ENCODE measurements around the gene SHFL. TPM values are rescaled to one million over a fixed set of nuclear protein-coding genes. Genes with fewer than 3 reads are reported as not detected.

The SHFL gene
- total RNA-seq, 1 donor from 2014 or later: 5.0 TPM

DNA sequence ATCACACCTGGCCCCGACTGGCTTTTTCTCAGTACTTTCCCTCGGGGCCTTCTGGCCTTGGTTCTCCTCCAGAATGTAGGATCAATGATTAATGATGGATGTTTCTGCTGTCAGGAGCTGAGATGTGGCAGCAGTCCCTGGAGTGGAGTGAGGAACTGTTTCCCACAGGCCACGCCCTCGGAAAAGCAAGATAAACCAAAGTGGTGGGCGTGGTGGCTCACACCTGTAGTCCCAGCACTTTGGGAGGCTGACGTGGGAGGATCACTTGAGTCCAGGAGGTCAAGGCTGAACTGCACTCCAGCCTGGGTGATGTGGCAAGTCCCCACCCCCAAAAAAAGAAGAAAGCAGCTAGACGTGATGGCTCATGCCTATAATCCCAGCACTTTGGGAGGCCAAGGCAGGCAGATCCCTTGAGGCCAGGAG lies 7.1 kb upstream of the SHFL start:
- FAIRE-seq: no peak
- H3K27me3 ChIP-seq (ENCODE audit: control insufficient read depth, insufficient read depth, low read length): no peaks in the 10 kb centered on the region
- no peak for DNase-seq (ENCODE audit: low read depth)
- no peaks in the 10 kb centered on the region for H3K36me3 ChIP-seq (ENCODE audit: control insufficient read depth, insufficient read depth, low read length)
- H3K4me3 ChIP-seq (ENCODE audit: low read depth, low read length): no peak overlapping the region
- TF ChIP-seq, protein P1, sequence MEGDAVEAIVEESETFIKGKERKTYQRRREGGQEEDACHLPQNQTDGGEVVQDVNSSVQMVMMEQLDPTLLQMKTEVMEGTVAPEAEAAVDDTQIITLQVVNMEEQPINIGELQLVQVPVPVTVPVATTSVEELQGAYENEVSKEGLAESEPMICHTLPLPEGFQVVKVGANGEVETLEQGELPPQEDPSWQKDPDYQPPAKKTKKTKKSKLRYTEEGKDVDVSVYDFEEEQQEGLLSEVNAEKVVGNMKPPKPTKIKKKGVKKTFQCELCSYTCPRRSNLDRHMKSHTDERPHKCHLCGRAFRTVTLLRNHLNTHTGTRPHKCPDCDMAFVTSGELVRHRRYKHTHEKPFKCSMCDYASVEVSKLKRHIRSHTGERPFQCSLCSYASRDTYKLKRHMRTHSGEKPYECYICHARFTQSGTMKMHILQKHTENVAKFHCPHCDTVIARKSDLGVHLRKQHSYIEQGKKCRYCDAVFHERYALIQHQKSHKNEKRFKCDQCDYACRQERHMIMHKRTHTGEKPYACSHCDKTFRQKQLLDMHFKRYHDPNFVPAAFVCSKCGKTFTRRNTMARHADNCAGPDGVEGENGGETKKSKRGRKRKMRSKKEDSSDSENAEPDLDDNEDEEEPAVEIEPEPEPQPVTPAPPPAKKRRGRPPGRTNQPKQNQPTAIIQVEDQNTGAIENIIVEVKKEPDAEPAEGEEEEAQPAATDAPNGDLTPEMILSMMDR (IDR thresholded peaks at IDR 0.05; ENCODE audit: insufficient read depth, low read length, severe bottlenecking): no peak

DNA sequence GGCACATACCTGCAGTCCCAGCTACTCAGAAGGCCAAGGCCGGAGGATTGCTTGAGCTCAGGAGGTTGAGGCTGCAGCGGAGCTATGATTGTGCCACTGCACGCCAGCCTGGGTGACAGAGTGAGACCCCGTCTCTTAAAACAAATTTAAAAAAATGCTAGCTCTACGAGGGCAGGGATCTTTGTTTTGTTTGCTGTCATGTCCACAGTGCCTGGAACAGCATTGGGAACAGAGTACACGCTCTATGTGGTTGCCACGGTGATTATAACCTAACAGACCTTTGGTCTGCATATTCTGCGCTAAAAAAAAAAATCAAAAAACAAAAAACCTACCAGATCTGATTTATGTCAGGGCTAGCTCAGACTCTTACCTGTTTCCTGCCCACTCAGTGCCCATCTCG lies 2.2 kb upstream of the SHFL start:
- DNase-seq (ENCODE audit: low read depth) (no peak), FAIRE-seq (no peak)
- no peak overlapping the region for H3K4me3 ChIP-seq (ENCODE audit: low read depth, low read length)
- TF ChIP-seq, protein P1 (IDR thresholded peaks at IDR 0.05; ENCODE audit: insufficient read depth, low read length, severe bottlenecking): no peak
- no peaks in the 10 kb centered on the region for H3K27me3 ChIP-seq (ENCODE audit: control insufficient read depth, insufficient read depth, low read length)
- H3K36me3 ChIP-seq (ENCODE audit: control insufficient read depth, insufficient read depth, low read length): no peaks in the 10 kb centered on the region

DNA sequence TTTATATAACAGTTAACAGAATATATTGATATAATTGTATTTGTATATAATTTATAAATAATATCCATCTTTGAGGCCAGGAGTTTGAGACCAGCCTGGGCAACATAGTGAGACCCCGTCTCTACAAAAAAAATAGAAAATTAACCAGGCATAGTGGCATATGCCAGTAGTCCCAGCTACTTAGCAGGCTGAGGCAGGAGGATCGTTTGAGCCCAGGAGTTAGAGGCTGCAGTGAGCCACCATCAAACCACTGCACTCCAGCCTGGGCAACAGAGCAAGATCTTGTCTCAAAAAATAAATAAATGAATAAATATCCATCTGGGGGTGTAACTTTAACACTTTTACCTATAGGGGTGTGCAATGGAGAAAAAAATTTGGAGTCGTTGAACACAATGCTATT lies 1.3 kb upstream of the SHFL start:
- H3K27me3 ChIP-seq (ENCODE audit: control insufficient read depth, insufficient read depth, low read length): no peaks in the 10 kb centered on the region
- TF ChIP-seq, protein P1 (IDR thresholded peaks at IDR 0.05; ENCODE audit: insufficient read depth, low read length, severe bottlenecking): no peak

DNA sequence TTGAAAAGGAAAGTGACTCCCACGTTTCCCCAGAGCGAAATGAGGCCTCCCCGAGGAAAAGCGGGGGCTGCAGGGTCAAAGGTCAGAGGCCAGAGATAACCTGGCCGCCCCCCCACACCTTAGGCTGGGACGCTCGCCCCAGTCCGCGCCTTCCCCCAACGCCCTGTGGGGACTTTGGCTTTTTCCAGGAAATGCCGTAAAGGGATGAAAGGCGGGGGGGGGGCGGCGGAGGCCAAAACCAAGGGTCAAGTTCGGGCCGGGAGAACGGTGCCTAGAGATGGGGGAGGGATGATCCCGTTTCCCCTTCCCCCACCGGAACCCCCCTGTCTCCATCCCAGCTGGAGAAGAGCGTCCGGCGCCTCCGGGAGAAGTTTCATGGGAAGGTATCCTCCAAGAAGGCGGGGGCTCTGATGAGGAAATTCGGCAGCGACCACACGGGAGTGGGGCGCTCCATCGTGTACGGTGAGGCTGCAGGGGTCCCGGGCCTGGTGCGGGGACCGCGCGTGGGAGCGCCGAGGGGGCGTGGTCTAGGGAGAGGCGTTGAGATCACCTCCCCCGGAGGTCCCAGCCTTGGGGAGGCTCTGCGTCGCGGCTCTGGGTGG lies 575 bp downstream of the SHFL start:
- Histone ChIP-seq H3K27me3 (ENCODE audit: control insufficient read depth, insufficient read depth, low read length) (no peaks in the 10 kb centered on the region), H3K4me3 (ENCODE audit: low read depth, low read length) (peak overlapping the region; percentile 84), H3K36me3 (ENCODE audit: control insufficient read depth, insufficient read depth, low read length) (peaks cover 3% of the 10 kb centered on the region)
- DNase-seq (ENCODE audit: low read depth) (no peak), FAIRE-seq (no peak)
- TF ChIP-seq, protein P1 (IDR thresholded peaks at IDR 0.05; ENCODE audit: insufficient read depth, low read length, severe bottlenecking): no peak

More for the DNA sequence above, 1.3 kb upstream of the SHFL start:
- DNase-seq (ENCODE audit: low read depth): no peak
- Histone ChIP-seq H3K36me3 (ENCODE audit: control insufficient read depth, insufficient read depth, low read length) (peaks cover 1% of the 10 kb centered on the region), H3K4me3 (ENCODE audit: low read depth, low read length) (no peak overlapping the region)
- FAIRE-seq: no peak

DNA sequence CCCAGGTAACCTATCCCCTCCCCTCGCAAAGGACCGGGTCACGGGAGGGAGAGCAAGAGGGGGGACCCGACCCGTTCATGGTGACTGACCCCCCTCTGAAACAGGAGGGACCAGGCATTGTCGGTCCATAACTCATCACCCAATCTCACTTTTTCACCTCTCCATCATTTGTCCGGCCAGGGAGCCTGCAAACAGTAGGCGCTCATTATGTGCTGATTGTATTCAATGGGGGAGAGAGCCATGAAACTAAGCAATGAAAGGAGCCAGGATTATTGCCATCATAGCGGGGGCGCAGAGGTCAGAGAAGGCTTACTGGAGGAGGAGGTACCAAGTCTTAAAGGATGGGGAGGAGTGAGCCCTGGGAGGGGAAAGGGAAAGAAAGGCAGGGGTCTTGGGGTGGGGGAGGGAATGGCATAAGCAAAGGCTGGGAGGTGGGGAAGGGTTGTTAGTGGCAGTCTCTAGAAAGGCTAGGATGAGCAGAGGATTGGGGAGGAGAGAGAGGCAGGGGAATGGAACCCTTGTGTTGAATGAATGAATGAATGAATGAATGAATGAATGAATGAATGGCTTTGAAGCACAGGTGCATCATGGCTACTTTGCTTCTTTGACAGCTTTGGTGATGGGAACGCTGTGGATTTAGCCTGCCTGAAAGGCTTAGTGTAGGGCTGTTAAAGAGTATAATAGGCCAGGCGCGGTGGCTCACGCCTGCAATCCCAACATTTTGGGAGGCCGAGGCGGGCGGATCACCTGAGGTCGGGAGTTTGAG lies 1.4 kb downstream of the SHFL start:
- DNase-seq (ENCODE audit: low read depth) (no peak), FAIRE-seq (no peak)
- Histone ChIP-seq H3K36me3 (ENCODE audit: control insufficient read depth, insufficient read depth, low read length) (peaks cover 3% of the 10 kb centered on the region), H3K4me3 (ENCODE audit: low read depth, low read length) (no peak overlapping the region), H3K27me3 (ENCODE audit: control insufficient read depth, insufficient read depth, low read length) (no peaks in the 10 kb centered on the region)
- TF ChIP-seq, protein P1 (IDR thresholded peaks at IDR 0.05; ENCODE audit: insufficient read depth, low read length, severe bottlenecking): no peak
